ENCODE data around the gene KLHL29. TPM values are rescaled to one million over a fixed set of nuclear protein-coding genes. Genes with fewer than 3 reads are reported as not detected.

Gene KLHL29
- polyA plus RNA-seq, 3 donors, result 0.03 TPM; not detected in 2

DNA sequence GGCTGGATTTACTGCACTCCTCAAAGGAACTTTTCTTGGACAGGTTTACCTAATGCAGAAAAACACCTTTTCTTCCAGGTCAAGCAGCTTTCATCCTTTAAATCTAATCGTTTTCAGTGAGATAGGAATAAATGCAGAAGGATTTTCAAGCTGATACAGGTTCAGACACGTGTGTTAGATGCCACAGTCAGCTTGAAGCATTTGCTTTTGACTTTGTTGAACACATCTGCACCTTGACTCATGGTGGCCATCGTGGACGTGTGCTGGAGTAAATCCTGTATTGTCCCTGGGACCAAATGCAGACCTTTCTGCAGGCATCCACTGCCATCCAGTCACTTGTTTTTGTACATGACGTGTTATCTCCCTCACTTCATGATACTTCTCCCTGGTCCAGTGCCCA is 61.9 kb downstream of the KLHL29 start:
- Mint-ChIP-seq H3K9me3 (peaks cover 0 to 6% (median 0%) of the 10 kb centered on the region in 7 donors), H3K27ac (no peak overlapping the region), H3K4me1 (peaks cover 9% of the 10 kb centered on the region), H3K4me3 (no peak overlapping the region), H3K36me3 (no peaks in the 10 kb centered on the region), H3K27me3 (ENCODE audit: low read depth in 3 of 3) (peaks cover 16 to 29% (median 19%) of the 10 kb centered on the region in 3 donors)
- H3K79me2 ChIP-seq (ENCODE audit: insufficient read depth, low read length), result no peaks in the 10 kb centered on the region
- no peak for DNase-seq
- TF ChIP-seq, protein P1, sequence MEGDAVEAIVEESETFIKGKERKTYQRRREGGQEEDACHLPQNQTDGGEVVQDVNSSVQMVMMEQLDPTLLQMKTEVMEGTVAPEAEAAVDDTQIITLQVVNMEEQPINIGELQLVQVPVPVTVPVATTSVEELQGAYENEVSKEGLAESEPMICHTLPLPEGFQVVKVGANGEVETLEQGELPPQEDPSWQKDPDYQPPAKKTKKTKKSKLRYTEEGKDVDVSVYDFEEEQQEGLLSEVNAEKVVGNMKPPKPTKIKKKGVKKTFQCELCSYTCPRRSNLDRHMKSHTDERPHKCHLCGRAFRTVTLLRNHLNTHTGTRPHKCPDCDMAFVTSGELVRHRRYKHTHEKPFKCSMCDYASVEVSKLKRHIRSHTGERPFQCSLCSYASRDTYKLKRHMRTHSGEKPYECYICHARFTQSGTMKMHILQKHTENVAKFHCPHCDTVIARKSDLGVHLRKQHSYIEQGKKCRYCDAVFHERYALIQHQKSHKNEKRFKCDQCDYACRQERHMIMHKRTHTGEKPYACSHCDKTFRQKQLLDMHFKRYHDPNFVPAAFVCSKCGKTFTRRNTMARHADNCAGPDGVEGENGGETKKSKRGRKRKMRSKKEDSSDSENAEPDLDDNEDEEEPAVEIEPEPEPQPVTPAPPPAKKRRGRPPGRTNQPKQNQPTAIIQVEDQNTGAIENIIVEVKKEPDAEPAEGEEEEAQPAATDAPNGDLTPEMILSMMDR (IDR thresholded peaks at IDR 0.05), result no peak
- H3K27me3 ChIP-seq (ENCODE audit: control insufficient read depth in 2 of 2, insufficient read depth in 2 of 2, low read length in 2 of 2), result peaks cover 8 to 12% of the 10 kb centered on the region in 2 donors
- H3K4me2 ChIP-seq (replicated peaks; ENCODE audit: extremely low read depth, low read length, poor library complexity, severe bottlenecking), result no peak overlapping the region
- H4K20me1 ChIP-seq (ENCODE audit: insufficient read depth, low read length), result no peaks in the 10 kb centered on the region
- no peaks in the 10 kb centered on the region for H3K9me3 ChIP-seq (replicated peaks in 1 of 2; ENCODE audit: control insufficient read depth in 1 of 2, insufficient read depth in 1 of 2, low read length in 2 of 2)
- H3K4me3 ChIP-seq (replicated peaks in 1 of 3; ENCODE audit: low read depth in 2 of 3, low read length in 3 of 3), result no peak overlapping the region
- intact Hi-C loops (cut with micrococcal nuclease), result no loop called here
- peaks cover 0 to 4% of the 10 kb centered on the region in 2 donors for H3K4me1 ChIP-seq (ENCODE audit: control insufficient read depth in 1 of 2, insufficient read depth in 2 of 2, low read length in 2 of 2)
- 72% methylated on average over 4 of the region's 5 CpGs for WGBS (ENCODE audit: insufficient coverage)
- H3K36me3 ChIP-seq (replicated peaks in 1 of 2; ENCODE audit: control insufficient read depth in 1 of 2, insufficient read depth in 2 of 2, low read length in 2 of 2), result no peaks in the 10 kb centered on the region
- no peak overlapping the region for H3K9ac ChIP-seq (ENCODE audit: insufficient read depth, low read length, poor library complexity, severe bottlenecking)
- H2AFZ ChIP-seq (ENCODE audit: insufficient read depth, low read depth, low read length, poor library complexity, severe bottlenecking), result no peak overlapping the region
- no peak overlapping the region for H3K27ac ChIP-seq (ENCODE audit: low read depth in 1 of 2, low read length in 2 of 2)

DNA sequence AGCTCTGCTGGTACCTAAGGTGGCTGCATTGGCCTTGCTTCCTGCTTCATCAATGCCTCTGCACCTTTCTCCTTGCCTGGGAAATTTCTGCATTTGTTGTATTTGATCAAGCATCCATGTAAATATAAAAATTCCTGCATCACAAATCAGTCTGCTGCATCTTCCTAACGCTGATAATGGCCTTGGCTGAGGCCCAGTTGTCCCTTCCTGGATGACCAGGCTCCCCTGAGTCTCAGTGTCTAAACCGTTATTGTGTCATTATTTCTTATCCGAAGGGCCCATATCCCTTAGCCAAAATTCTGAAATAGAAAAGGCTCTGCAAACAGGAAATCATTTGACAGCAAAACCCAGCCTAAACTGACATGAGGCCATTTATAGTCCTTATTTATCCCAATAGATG is 62.4 kb downstream of the KLHL29 start:
- Mint-ChIP-seq H3K27me3 (ENCODE audit: low read depth in 3 of 3) (peaks cover 20 to 34% (median 23%) of the 10 kb centered on the region in 3 donors), H3K4me1 (peaks cover 9% of the 10 kb centered on the region)
- WGBS (ENCODE audit: insufficient coverage), result 88% methylated on average over 2 of the region's 3 CpGs

More for the DNA sequence above, 62.4 kb downstream of the KLHL29 start:
- intact Hi-C loops (cut with micrococcal nuclease), result no loop called here
- no peaks in the 10 kb centered on the region for H3K9me3 ChIP-seq (replicated peaks in 1 of 2; ENCODE audit: control insufficient read depth in 1 of 2, insufficient read depth in 1 of 2, low read length in 2 of 2)
- H3K36me3 Mint-ChIP-seq, result no peaks in the 10 kb centered on the region
- H3K27ac Mint-ChIP-seq, result no peak overlapping the region
- peaks cover 10 to 15% of the 10 kb centered on the region in 2 donors for H3K27me3 ChIP-seq (ENCODE audit: control insufficient read depth in 2 of 2, insufficient read depth in 2 of 2, low read length in 2 of 2)
- no peak overlapping the region for H3K4me2 ChIP-seq (replicated peaks; ENCODE audit: extremely low read depth, low read length, poor library complexity, severe bottlenecking)
- no peak overlapping the region for H2AFZ ChIP-seq (ENCODE audit: insufficient read depth, low read depth, low read length, poor library complexity, severe bottlenecking)
- DNase-seq, result no peak
- no peaks in the 10 kb centered on the region for H3K79me2 ChIP-seq (ENCODE audit: insufficient read depth, low read length)
- no peak overlapping the region for H3K9ac ChIP-seq (ENCODE audit: insufficient read depth, low read length, poor library complexity, severe bottlenecking)
- H4K20me1 ChIP-seq (ENCODE audit: insufficient read depth, low read length), result no peaks in the 10 kb centered on the region
- no peak overlapping the region for H3K27ac ChIP-seq (ENCODE audit: low read depth in 1 of 2, low read length in 2 of 2)
- H3K36me3 ChIP-seq (replicated peaks in 1 of 2; ENCODE audit: control insufficient read depth in 1 of 2, insufficient read depth in 2 of 2, low read length in 2 of 2), result no peaks in the 10 kb centered on the region
- no peak overlapping the region for H3K4me3 ChIP-seq (replicated peaks in 1 of 3; ENCODE audit: low read depth in 2 of 3, low read length in 3 of 3)
- no peak overlapping the region for H3K4me3 Mint-ChIP-seq
- peaks cover 0 to 4% of the 10 kb centered on the region in 2 donors for H3K4me1 ChIP-seq (ENCODE audit: control insufficient read depth in 1 of 2, insufficient read depth in 2 of 2, low read length in 2 of 2)
- peaks cover 0 to 2% (median 0%) of the 10 kb centered on the region in 7 donors for H3K9me3 Mint-ChIP-seq
- TF ChIP-seq, protein P1 (IDR thresholded peaks at IDR 0.05), result no peak
